HG03558 (cell line): ENCODE measurements around the gene ZNF469.

ENCODE experiments used
- ATAC-seq: cut with Tn5 transposase; IDR thresholded peaks from one replicate; pipeline ENCODE4 v1.9.1; 2021; ENCODE audit warnings: moderate number of reproducible peaks; ENCODE audit not compliant: unreplicated experiment; ENCODE audit errors: extremely low read depth

Gene ZNF469

GRCh38 chr16:88345721-88346560 is 36.8 kb upstream of the ZNF469 start:
- ATAC-seq = no peak

- no peak for ATAC-seq
These were observed 35.9 kb upstream of the ZNF469 start for GRCh38 chr16:88346680-88347505.

GRCh38 chr16:88347656-88348376 is 34.9 kb upstream of the ZNF469 start:
- no peak for ATAC-seq

- ATAC-seq = no peak
These were observed 34.2 kb upstream of the ZNF469 start for GRCh38 chr16:88348377-88349152.

GRCh38 chr16:88349153-88349902 is 33.4 kb upstream of the ZNF469 start:
- ATAC-seq = no peak

- ATAC-seq = no peak
These were observed 32.6 kb upstream of the ZNF469 start for GRCh38 chr16:88349903-88350900.

GRCh38 chr16:88350922-88351321 is 31.8 kb upstream of the ZNF469 start:
- ATAC-seq = no peak

GRCh38 chr16:88351491-88352101 is 31.2 kb upstream of the ZNF469 start:
- no peak for ATAC-seq

- no peak for ATAC-seq
These were observed 30.2 kb upstream of the ZNF469 start for GRCh38 chr16:88352261-88353200.

- no peak for ATAC-seq
These were observed 29.5 kb upstream of the ZNF469 start for GRCh38 chr16:88353232-88353631.

- ATAC-seq = no peak
These were observed 29.1 kb upstream of the ZNF469 start for GRCh38 chr16:88353691-88354090.

- ATAC-seq = no peak
These were observed 28.3 kb upstream of the ZNF469 start for GRCh38 chr16:88354229-88355092.

GRCh38 chr16:88355093-88355388 is 27.7 kb upstream of the ZNF469 start:
- ATAC-seq = no peak

- ATAC-seq = no peak
These were observed 27.2 kb upstream of the ZNF469 start for GRCh38 chr16:88355389-88356123.

- ATAC-seq = no peak
These were observed 26.5 kb upstream of the ZNF469 start for GRCh38 chr16:88356124-88356726.
